ENCODE results near the gene PTP4A1. TPM values are rescaled to one million over a fixed set of nuclear protein-coding genes. Genes with fewer than 3 reads are reported as not detected.

Gene PTP4A1
- total and polyA plus RNA-seq, 2 of the 13 experiments (the other 11 are each of a cell fraction or from before 2014, with no cell fraction given): 141 to 376 TPM

DNA sequence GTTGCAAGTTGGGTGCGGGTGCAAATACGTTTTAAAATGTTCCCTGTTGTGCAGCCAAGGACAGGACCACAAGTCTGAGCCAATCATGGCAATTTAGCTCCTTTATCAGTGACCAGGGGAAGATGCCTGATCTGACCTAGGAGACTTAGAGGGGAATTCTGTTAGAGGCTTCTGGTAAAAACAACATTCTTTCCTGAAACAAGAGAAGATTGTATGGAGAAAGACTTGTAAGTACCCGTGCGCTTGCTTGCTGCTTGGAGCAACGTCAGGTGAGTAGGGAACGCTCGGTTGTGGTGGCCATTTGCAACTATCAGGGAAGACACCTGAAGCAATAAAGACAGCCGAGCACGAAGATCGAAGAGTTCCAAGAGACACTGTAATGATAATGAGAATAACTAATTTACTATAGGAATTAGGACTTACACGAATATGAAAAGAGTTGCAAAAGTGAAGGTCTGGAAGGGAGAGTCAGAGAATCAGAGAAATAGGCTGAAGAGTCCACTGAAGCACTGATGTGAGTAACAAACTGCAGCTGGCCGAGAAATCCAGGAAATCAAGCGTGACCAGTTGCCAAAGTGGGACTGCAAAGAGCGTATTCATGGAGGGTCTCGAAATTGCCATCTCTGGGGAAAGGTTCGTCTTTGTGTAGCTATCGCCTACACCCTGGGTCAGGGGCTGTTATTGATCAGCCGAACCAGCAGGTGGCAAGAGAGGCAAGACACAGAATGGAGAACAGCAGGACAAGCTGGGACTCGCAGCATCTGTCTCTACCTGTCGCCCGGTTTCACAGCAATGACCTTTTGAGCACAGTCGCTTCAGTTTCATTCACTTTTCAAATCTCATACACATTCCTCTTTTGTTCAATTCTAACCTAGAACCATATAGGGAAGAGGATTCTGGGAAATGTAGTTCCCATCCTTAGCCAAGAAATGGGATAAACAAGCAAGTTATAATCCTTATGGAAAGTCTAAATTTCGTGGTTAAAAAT lies 26.1 kb downstream of the PTP4A1 start (continued):
- TF ChIP-seq, protein P1, sequence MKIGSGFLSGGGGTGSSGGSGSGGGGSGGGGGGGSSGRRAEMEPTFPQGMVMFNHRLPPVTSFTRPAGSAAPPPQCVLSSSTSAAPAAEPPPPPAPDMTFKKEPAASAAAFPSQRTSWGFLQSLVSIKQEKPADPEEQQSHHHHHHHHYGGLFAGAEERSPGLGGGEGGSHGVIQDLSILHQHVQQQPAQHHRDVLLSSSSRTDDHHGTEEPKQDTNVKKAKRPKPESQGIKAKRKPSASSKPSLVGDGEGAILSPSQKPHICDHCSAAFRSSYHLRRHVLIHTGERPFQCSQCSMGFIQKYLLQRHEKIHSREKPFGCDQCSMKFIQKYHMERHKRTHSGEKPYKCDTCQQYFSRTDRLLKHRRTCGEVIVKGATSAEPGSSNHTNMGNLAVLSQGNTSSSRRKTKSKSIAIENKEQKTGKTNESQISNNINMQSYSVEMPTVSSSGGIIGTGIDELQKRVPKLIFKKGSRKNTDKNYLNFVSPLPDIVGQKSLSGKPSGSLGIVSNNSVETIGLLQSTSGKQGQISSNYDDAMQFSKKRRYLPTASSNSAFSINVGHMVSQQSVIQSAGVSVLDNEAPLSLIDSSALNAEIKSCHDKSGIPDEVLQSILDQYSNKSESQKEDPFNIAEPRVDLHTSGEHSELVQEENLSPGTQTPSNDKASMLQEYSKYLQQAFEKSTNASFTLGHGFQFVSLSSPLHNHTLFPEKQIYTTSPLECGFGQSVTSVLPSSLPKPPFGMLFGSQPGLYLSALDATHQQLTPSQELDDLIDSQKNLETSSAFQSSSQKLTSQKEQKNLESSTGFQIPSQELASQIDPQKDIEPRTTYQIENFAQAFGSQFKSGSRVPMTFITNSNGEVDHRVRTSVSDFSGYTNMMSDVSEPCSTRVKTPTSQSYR (CRISPR knock-in tag; IDR thresholded peaks at IDR 0.05; ENCODE audit: borderline replicate concordance): no peak
- TF ChIP-seq ZNF24 (IDR thresholded peaks at IDR 0.05): no peak
- no peak for TF ChIP-seq PLRG1 (conservative IDR thresholded peaks at IDR 0.05)
- TF ChIP-seq, protein P2, sequence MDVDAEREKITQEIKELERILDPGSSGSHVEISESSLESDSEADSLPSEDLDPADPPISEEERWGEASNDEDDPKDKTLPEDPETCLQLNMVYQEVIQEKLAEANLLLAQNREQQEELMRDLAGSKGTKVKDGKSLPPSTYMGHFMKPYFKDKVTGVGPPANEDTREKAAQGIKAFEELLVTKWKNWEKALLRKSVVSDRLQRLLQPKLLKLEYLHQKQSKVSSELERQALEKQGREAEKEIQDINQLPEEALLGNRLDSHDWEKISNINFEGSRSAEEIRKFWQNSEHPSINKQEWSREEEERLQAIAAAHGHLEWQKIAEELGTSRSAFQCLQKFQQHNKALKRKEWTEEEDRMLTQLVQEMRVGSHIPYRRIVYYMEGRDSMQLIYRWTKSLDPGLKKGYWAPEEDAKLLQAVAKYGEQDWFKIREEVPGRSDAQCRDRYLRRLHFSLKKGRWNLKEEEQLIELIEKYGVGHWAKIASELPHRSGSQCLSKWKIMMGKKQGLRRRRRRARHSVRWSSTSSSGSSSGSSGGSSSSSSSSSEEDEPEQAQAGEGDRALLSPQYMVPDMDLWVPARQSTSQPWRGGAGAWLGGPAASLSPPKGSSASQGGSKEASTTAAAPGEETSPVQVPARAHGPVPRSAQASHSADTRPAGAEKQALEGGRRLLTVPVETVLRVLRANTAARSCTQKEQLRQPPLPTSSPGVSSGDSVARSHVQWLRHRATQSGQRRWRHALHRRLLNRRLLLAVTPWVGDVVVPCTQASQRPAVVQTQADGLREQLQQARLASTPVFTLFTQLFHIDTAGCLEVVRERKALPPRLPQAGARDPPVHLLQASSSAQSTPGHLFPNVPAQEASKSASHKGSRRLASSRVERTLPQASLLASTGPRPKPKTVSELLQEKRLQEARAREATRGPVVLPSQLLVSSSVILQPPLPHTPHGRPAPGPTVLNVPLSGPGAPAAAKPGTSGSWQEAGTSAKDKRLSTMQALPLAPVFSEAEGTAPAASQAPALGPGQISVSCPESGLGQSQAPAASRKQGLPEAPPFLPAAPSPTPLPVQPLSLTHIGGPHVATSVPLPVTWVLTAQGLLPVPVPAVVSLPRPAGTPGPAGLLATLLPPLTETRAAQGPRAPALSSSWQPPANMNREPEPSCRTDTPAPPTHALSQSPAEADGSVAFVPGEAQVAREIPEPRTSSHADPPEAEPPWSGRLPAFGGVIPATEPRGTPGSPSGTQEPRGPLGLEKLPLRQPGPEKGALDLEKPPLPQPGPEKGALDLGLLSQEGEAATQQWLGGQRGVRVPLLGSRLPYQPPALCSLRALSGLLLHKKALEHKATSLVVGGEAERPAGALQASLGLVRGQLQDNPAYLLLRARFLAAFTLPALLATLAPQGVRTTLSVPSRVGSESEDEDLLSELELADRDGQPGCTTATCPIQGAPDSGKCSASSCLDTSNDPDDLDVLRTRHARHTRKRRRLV (CRISPR knock-in tag; IDR thresholded peaks at IDR 0.05): 0 out of 2 replicates have a peak, but pooled peaks have one; percentile 24
- TF ChIP-seq, protein P3, sequence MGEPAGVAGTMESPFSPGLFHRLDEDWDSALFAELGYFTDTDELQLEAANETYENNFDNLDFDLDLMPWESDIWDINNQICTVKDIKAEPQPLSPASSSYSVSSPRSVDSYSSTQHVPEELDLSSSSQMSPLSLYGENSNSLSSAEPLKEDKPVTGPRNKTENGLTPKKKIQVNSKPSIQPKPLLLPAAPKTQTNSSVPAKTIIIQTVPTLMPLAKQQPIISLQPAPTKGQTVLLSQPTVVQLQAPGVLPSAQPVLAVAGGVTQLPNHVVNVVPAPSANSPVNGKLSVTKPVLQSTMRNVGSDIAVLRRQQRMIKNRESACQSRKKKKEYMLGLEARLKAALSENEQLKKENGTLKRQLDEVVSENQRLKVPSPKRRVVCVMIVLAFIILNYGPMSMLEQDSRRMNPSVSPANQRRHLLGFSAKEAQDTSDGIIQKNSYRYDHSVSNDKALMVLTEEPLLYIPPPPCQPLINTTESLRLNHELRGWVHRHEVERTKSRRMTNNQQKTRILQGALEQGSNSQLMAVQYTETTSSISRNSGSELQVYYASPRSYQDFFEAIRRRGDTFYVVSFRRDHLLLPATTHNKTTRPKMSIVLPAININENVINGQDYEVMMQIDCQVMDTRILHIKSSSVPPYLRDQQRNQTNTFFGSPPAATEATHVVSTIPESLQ (CRISPR knock-in tag; conservative IDR thresholded peaks at IDR 0.05): no peak
- TF ChIP-seq ZNF883 (CRISPR knock-in tag; IDR thresholded peaks at IDR 0.05; ENCODE audit: not compliant biosample characterization): peak; percentile 75
- TF ChIP-seq NPAS2 (CRISPR knock-in tag; IDR thresholded peaks at IDR 0.05; ENCODE audit: borderline replicate concordance): no peak
- no peak for TF ChIP-seq MBD4 (IDR thresholded peaks at IDR 0.05; ENCODE audit: borderline replicate concordance, low read length)
- TF ChIP-seq, protein P4, sequence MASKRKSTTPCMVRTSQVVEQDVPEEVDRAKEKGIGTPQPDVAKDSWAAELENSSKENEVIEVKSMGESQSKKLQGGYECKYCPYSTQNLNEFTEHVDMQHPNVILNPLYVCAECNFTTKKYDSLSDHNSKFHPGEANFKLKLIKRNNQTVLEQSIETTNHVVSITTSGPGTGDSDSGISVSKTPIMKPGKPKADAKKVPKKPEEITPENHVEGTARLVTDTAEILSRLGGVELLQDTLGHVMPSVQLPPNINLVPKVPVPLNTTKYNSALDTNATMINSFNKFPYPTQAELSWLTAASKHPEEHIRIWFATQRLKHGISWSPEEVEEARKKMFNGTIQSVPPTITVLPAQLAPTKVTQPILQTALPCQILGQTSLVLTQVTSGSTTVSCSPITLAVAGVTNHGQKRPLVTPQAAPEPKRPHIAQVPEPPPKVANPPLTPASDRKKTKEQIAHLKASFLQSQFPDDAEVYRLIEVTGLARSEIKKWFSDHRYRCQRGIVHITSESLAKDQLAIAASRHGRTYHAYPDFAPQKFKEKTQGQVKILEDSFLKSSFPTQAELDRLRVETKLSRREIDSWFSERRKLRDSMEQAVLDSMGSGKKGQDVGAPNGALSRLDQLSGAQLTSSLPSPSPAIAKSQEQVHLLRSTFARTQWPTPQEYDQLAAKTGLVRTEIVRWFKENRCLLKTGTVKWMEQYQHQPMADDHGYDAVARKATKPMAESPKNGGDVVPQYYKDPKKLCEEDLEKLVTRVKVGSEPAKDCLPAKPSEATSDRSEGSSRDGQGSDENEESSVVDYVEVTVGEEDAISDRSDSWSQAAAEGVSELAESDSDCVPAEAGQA (IDR thresholded peaks at IDR 0.05; ENCODE audit: low read depth): no peak
- TF ChIP-seq, protein P4 (CRISPR knock-in tag; IDR thresholded peaks at IDR 0.05; ENCODE audit: borderline replicate concordance): no peak; the same call in 1 of the 2 replicates
